Fibroblast of villous mesenchyme (primary cell): ENCODE results near the gene NREP. TPM values are rescaled to one million over a fixed set of nuclear protein-coding genes. Genes with fewer than 3 reads are reported as not detected.

Source experiments
- DNase-seq: peaks from one replicate; pipeline ENCODE4 v3.0.0-alpha.2; 2010; ENCODE audit warnings: low read depth
- H3K4me3 ChIP-seq: 2 replicates; pipeline ENCODE4 v1.5.1; 2011; ENCODE audit warnings: low read depth, mild to moderate bottlenecking, low read length
- CTCF ChIP-seq: IDR thresholded peaks from 2 replicates; pipeline ENCODE4 v1.5.1; 2012; ENCODE audit warnings: low read depth, mild to moderate bottlenecking, low read length; ENCODE audit not compliant: insufficient read depth
- total RNA-seq: library from RNA; depleted of rRNA; stranded (reverse); fragments of >200 nt; gene quantifications from 2 replicates; pipeline ENCODE4 v1.2.3, GENCODE V29; 2012

The NREP gene
- total RNA-seq, 1 donor = 146 TPM

- no peak for TF ChIP-seq CTCF
- no peak overlapping the region for H3K4me3 ChIP-seq
- DNase-seq = no peak
These were observed 53.3 kb downstream of the NREP start for GRCh38 chr5:111703662-111704061.

- H3K4me3 ChIP-seq = no peak overlapping the region
- no peak for DNase-seq
- no peak for TF ChIP-seq CTCF
These were observed 57.0 kb downstream of the NREP start for GRCh38 chr5:111699976-111700375.

- peak; percentile 28 for DNase-seq
- H3K4me3 ChIP-seq = no peak overlapping the region
- no peak for TF ChIP-seq CTCF
These were observed 57.7 kb downstream of the NREP start for GRCh38 chr5:111699324-111699723.

GRCh38 chr5:111697881-111698757 is 58.9 kb downstream of the NREP start:
- peak; percentile 55 for TF ChIP-seq CTCF
- H3K4me3 ChIP-seq = no peak overlapping the region
- peak; percentile 76 for DNase-seq

GRCh38 chr5:111697215-111697614 is 59.8 kb downstream of the NREP start:
- no peak for DNase-seq
- no peak overlapping the region for H3K4me3 ChIP-seq
- no peak for TF ChIP-seq CTCF

GRCh38 chr5:111695991-111696390 is 61.0 kb downstream of the NREP start:
- no peak for DNase-seq
- no peak overlapping the region for H3K4me3 ChIP-seq
- TF ChIP-seq CTCF = no peak
